H9 (cell line): ENCODE measurements around the gene CD164. TPM values are rescaled to one million over a fixed set of nuclear protein-coding genes. Genes with fewer than 3 reads are reported as not detected.

Source experiments
- DNase-seq: peaks from one replicate; pipeline ENCODE4 v3.0.0-alpha.2; 2017
- H2AFZ ChIP-seq: one replicate; pipeline ENCODE4 v1.6.1; 2013; ENCODE audit warnings: mild to moderate bottlenecking, low read length, control low read depth, moderate library complexity
- H2AK5ac ChIP-seq: 2 replicates; pipeline ENCODE4 v1.6.1; 2013; ENCODE audit warnings: low read length, control low read depth, mixed read lengths; ENCODE audit not compliant: insufficient read length
- H2BK120ac ChIP-seq: one replicate; pipeline ENCODE4 v1.6.1; 2013; ENCODE audit warnings: low read depth, mild to moderate bottlenecking, low read length, control low read depth, inconsistent platforms; ENCODE audit not compliant: poor library complexity, severe bottlenecking
- H2BK12ac ChIP-seq: 2 replicates; pipeline ENCODE4 v1.6.1; 2013; ENCODE audit warnings: low read length, control low read depth, mixed read lengths, low read depth; ENCODE audit not compliant: insufficient read length
- H2BK15ac ChIP-seq: 2 replicates; pipeline ENCODE4 v1.6.1; 2013; ENCODE audit warnings: low read depth, low read length, control low read depth
- H2BK20ac ChIP-seq: one replicate; pipeline ENCODE4 v1.6.1; 2013; ENCODE audit warnings: low read depth, mild to moderate bottlenecking, low read length, control low read depth, inconsistent platforms; ENCODE audit not compliant: poor library complexity, severe bottlenecking
- H2BK5ac ChIP-seq: 2 replicates; pipeline ENCODE4 v1.6.1; 2013; ENCODE audit warnings: low read length, control low read depth, mixed read lengths; ENCODE audit not compliant: insufficient read length
- H3K14ac ChIP-seq: 2 replicates; pipeline ENCODE4 v1.6.1; 2013; ENCODE audit warnings: low read length, control low read depth; ENCODE audit not compliant: insufficient read depth
- H3K18ac ChIP-seq: 2 replicates; pipeline ENCODE4 v1.6.1; 2013; ENCODE audit warnings: low read depth, mild to moderate bottlenecking, mixed read lengths, low read length, control low read depth; ENCODE audit not compliant: insufficient read length
- H3K23ac ChIP-seq: 2 replicates; pipeline ENCODE4 v1.6.1; 2013; ENCODE audit warnings: low read length, control low read depth, mixed read lengths, low read depth; ENCODE audit not compliant: insufficient read length
- H3K23me2 ChIP-seq: 2 replicates; pipeline ENCODE4 v1.6.1; 2013; ENCODE audit warnings: low read depth, mild to moderate bottlenecking, mixed read lengths, low read length, control low read depth; ENCODE audit not compliant: insufficient read length, poor library complexity, severe bottlenecking
- H3K27ac ChIP-seq: 2 replicates; pipeline ENCODE4 v1.5.1; 2013; ENCODE audit warnings: low read length, control low read depth, mixed read lengths, low read depth; ENCODE audit not compliant: insufficient read length
- H3K27me3 ChIP-seq: 2 replicates; pipeline ENCODE4 v1.6.1; 2013; ENCODE audit warnings: low read length, control low read depth, inconsistent platforms; ENCODE audit not compliant: insufficient read depth
- H3K4ac ChIP-seq: 2 replicates; pipeline ENCODE4 v1.6.1; 2013; ENCODE audit warnings: low read depth, mild to moderate bottlenecking, control low read depth, inconsistent platforms, low read length, moderate library complexity
- H3K4me1 ChIP-seq: 2 replicates; pipeline ENCODE4 v1.6.1; 2013; ENCODE audit warnings: low read length, control low read depth, inconsistent platforms; ENCODE audit not compliant: insufficient read depth
- H3K4me2 ChIP-seq: 2 replicates; pipeline ENCODE4 v1.6.1; 2013; ENCODE audit warnings: low read length, control low read depth, mixed read lengths; ENCODE audit not compliant: insufficient read length, insufficient read depth
- H3K56ac ChIP-seq: 2 replicates; pipeline ENCODE4 v1.6.1; 2013; ENCODE audit warnings: low read depth, mild to moderate bottlenecking, mixed read lengths, low read length, control low read depth; ENCODE audit not compliant: insufficient read length
- H3K79me1 ChIP-seq: 2 replicates; pipeline ENCODE4 v1.6.1; 2013; ENCODE audit warnings: low read depth, mild to moderate bottlenecking, moderate library complexity, low read length, control low read depth, inconsistent platforms; ENCODE audit not compliant: insufficient read depth, poor library complexity, severe bottlenecking
- H3K79me2 ChIP-seq: 2 replicates; pipeline ENCODE4 v1.6.1; 2013; ENCODE audit warnings: low read length, control low read depth, inconsistent platforms; ENCODE audit not compliant: insufficient read depth
- H3K9ac ChIP-seq: 2 replicates; pipeline ENCODE4 v1.6.1; 2013; ENCODE audit warnings: low read length, control low read depth, mixed read lengths; ENCODE audit not compliant: insufficient read length; ENCODE audit errors: extremely low read depth
- H3K9me3 ChIP-seq: one replicate; pipeline ENCODE4 v1.6.1; 2013; ENCODE audit warnings: low read depth, low read length, inconsistent platforms; ENCODE audit not compliant: control insufficient read depth
- H3T11ph ChIP-seq: one replicate; pipeline ENCODE4 v1.6.1; 2013; ENCODE audit warnings: mild to moderate bottlenecking, low read length, control low read depth, inconsistent platforms
- H4K20me1 ChIP-seq: one replicate; pipeline ENCODE4 v1.6.1; 2013; ENCODE audit not compliant: control insufficient read depth, insufficient read length, insufficient read depth
- H4K5ac ChIP-seq: 2 replicates; pipeline ENCODE4 v1.6.1; 2013; ENCODE audit warnings: low read depth, mild to moderate bottlenecking, mixed read lengths, low read length, control low read depth; ENCODE audit not compliant: insufficient read length
- H4K8ac ChIP-seq: replicated peaks from 2 replicates; pipeline ENCODE4 v1.6.1; 2013; ENCODE audit warnings: low read length, control low read depth, mixed read lengths, low read depth; ENCODE audit not compliant: insufficient read length
- H4K91ac ChIP-seq: 2 replicates; pipeline ENCODE4 v1.6.1; 2013; ENCODE audit warnings: low read depth, mild to moderate bottlenecking, moderate library complexity, mixed read lengths, low read length, control low read depth; ENCODE audit not compliant: insufficient read length
- H3K27ac Mint-ChIP-seq, 3 experiments: 2 replicates in 2 of 3; 3 replicates in 1 of 3; pipeline ENCODE4 v1.8.0; 2020 to 2021; ENCODE audit warnings: mixed read lengths in 3 of 3, mild to moderate bottlenecking in 1 of 3, moderate library complexity in 1 of 3
- H3K27me3 Mint-ChIP-seq: 2 replicates; pipeline ENCODE4 v1.8.0; 2021; ENCODE audit warnings: low read depth, mild to moderate bottlenecking, moderate library complexity, mixed read lengths
- H3K36me3 Mint-ChIP-seq, 3 experiments: 2 replicates in 2 of 3; 3 replicates in 1 of 3; pipeline ENCODE4 v1.8.0; 2020 to 2021; ENCODE audit warnings: low read depth in 3 of 3, mixed read lengths in 3 of 3; ENCODE audit not compliant: insufficient read depth in 1 of 3
- H3K4me1 Mint-ChIP-seq, 2 experiments: 2 replicates each; pipeline ENCODE4 v1.8.0; 2020; ENCODE audit warnings: mixed read lengths in 2 of 2
- H3K4me3 Mint-ChIP-seq, 2 experiments: 2 replicates in 1 of 2; 3 replicates in 1 of 2; pipeline ENCODE4 v1.8.0; 2020 to 2021; ENCODE audit warnings: mild to moderate bottlenecking in 2 of 2, mixed read lengths in 2 of 2, moderate library complexity in 1 of 2
- H3K9me3 Mint-ChIP-seq, 2 experiments: 2 replicates in 1 of 2; 3 replicates in 1 of 2; pipeline ENCODE4 v1.8.0; 2020; ENCODE audit warnings: mild to moderate bottlenecking in 2 of 2, mixed read lengths in 2 of 2, moderate library complexity in 1 of 2
- WGBS: extraction: QIAGEN DNeasy Blood & Tissue Kit; methylation state at CpG from one replicate; pipeline ENCODE4 v1.1.7; 2013; ENCODE audit warnings: missing lambda C conversion rate, low lambda C conversion rate, mixed read lengths; ENCODE audit not compliant: insufficient read length; ENCODE audit errors: extremely low coverage; 5-methylcytosine and 5-hydroxymethylcytosine counted together
- total RNA-seq: library from RNA; stranded (reverse); gene quantifications from 2 replicates; pipeline ENCODE4 v1.2.1, GENCODE V29; 2021
- TF ChIP-seq, protein P1 (sequence below): fragments of 200-600 bp; sonication (generic); conservative IDR thresholded peaks from 3 replicates; pipeline ENCODE4 v1.8.0; 2021; ENCODE audit warnings: antibody characterized with exemption, mild to moderate bottlenecking

Gene CD164
- total RNA-seq, 1 experiment from 2014 or later, result 130 TPM

DNA sequence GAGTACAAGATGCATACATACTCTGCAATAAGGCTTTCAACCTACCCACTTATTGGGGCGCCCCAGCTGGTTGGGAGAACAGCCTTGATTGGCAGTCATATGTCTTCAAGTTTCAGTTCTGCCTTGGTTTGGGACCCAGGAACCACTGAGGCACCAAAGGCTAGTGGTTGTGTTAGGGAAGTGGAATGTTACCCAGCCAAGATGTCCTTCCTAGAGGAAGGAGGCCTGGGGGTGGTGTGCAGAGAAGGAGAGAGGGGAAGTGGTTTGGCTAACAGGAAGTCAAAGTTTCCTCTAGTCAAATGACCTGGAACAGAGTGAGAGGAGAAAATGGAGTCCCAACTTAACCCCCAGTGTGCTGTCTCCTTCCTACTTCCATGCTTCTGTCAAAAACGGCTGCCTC, 59.4 kb downstream of the CD164 start:
- WGBS, result no CpG with 5 or more reads among the region's 2 CpGs
- Histone ChIP-seq H3K4me2 (no peak overlapping the region), H3K79me1 (no peaks in the 10 kb centered on the region), H2BK5ac (no peak overlapping the region), H3K9me3 (no peaks in the 10 kb centered on the region), H3K79me2 (no peaks in the 10 kb centered on the region), H4K8ac (no peak overlapping the region), H2BK15ac (no peak overlapping the region), H3K4me1 (no peaks in the 10 kb centered on the region), H2BK20ac (no peak overlapping the region), H2AK5ac (no peak overlapping the region), H2BK120ac (no peak overlapping the region), H3K27me3 (no peaks in the 10 kb centered on the region; the same call in 1 of the 2 replicates), H2BK12ac (no peak overlapping the region), H3K14ac (no peak overlapping the region), H2AFZ (no peak overlapping the region), H3K23me2 (no peaks in the 10 kb centered on the region), H3K9ac (no peak overlapping the region), H3K23ac (no peak overlapping the region), H3K56ac (no peak overlapping the region), H3K4ac (no peak overlapping the region), H3T11ph (no peak overlapping the region), H4K91ac (no peak overlapping the region), H3K27ac (no peak overlapping the region), H3K18ac (no peak overlapping the region), H4K5ac (no peak overlapping the region), H4K20me1 (no peaks in the 10 kb centered on the region)
- Mint-ChIP-seq H3K36me3 (no peaks in the 10 kb centered on the region), H3K9me3 (no peaks in the 10 kb centered on the region), H3K27ac (no peak overlapping the region), H3K4me3 (no peak overlapping the region), H3K27me3 (no peaks in the 10 kb centered on the region; the same call in 1 of the 2 replicates), H3K4me1 (peaks cover 0 to 5% of the 10 kb centered on the region in 2 experiments; a peak in 2 of 4 replicates)
- no peak for DNase-seq
- TF ChIP-seq, protein P1, sequence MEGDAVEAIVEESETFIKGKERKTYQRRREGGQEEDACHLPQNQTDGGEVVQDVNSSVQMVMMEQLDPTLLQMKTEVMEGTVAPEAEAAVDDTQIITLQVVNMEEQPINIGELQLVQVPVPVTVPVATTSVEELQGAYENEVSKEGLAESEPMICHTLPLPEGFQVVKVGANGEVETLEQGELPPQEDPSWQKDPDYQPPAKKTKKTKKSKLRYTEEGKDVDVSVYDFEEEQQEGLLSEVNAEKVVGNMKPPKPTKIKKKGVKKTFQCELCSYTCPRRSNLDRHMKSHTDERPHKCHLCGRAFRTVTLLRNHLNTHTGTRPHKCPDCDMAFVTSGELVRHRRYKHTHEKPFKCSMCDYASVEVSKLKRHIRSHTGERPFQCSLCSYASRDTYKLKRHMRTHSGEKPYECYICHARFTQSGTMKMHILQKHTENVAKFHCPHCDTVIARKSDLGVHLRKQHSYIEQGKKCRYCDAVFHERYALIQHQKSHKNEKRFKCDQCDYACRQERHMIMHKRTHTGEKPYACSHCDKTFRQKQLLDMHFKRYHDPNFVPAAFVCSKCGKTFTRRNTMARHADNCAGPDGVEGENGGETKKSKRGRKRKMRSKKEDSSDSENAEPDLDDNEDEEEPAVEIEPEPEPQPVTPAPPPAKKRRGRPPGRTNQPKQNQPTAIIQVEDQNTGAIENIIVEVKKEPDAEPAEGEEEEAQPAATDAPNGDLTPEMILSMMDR, result no peak
